ENCODE data around the gene MAP1S. TPM values are rescaled to one million over a fixed set of nuclear protein-coding genes. Genes with fewer than 3 reads are reported as not detected.

Gene MAP1S
- total RNA-seq, 4 donors from 2014 or later = 16.8 to 42.5 (median 26.4) TPM

DNA sequence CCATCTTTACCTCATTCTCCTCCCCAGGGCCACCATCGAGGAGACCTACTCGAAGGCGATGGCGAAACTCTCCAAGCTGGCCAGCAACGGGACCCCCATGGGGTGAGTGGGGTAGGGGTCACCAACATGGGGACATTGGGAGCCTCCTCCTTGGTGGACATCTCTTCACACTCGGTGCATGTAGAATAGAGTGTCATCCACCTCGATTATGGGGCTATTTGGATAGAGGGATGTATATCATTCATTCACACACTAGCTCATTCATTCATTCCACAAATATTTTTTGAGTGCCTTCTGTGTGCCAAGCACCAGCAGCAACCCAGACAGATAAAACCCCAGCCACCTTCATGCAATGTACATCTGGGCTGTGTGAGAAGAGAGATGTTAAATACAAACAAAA is 45.1 kb downstream of the MAP1S start:
- no peaks in the 10 kb centered on the region for H3K36me3 ChIP-seq
- H3K27ac ChIP-seq = no peak overlapping the region
- DNase-seq (ENCODE audit: low spot score in 2 of 2) = no peak
- WGBS = 89% methylated on average over 5 of the region's 7 CpGs
- no peak for TF ChIP-seq EP300 (IDR thresholded peaks at IDR 0.05)
- H3K27me3 ChIP-seq = no peaks in the 10 kb centered on the region
- H3K4me3 ChIP-seq = no peak overlapping the region
- H3K9me3 ChIP-seq = no peaks in the 10 kb centered on the region
- peaks cover 12% of the 10 kb centered on the region for H3K4me1 ChIP-seq

DNA sequence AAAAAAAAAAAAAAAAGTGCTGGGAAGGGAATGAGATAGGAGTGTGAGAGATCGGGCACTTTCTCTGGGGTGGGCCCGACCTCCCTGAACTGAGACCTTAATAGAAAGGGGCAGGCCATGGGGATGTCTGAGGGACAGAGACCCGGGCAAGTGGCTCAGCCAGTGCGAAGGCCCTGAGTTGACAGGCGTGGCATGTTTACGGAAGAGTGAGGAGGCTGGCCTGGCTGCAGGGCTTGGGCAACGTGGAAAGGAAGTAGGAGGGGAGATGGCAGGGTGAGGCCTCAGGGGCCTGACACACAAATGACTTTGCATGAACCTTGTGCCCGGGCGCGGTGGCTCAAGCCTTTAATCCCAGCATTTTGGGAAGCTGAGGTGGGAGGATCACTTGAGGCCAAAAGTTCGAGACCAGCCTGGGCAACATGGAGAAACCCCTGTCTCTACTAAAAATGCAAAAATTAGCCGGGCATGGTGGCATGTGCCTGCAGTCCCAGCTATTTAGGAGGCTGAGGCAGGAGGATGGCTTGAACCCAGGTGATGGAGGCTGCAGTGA is 45.9 kb downstream of the MAP1S start:
- no peak overlapping the region for H3K27ac ChIP-seq
- no peaks in the 10 kb centered on the region for H3K36me3 ChIP-seq
- no peaks in the 10 kb centered on the region for H3K9me3 ChIP-seq
- TF ChIP-seq POLR2AphosphoS5 (IDR thresholded peaks at IDR 0.05) (no peak), EP300 (IDR thresholded peaks at IDR 0.05) (no peak), POLR2A (IDR thresholded peaks at IDR 0.05) (no peak)
- TF ChIP-seq, protein P1, sequence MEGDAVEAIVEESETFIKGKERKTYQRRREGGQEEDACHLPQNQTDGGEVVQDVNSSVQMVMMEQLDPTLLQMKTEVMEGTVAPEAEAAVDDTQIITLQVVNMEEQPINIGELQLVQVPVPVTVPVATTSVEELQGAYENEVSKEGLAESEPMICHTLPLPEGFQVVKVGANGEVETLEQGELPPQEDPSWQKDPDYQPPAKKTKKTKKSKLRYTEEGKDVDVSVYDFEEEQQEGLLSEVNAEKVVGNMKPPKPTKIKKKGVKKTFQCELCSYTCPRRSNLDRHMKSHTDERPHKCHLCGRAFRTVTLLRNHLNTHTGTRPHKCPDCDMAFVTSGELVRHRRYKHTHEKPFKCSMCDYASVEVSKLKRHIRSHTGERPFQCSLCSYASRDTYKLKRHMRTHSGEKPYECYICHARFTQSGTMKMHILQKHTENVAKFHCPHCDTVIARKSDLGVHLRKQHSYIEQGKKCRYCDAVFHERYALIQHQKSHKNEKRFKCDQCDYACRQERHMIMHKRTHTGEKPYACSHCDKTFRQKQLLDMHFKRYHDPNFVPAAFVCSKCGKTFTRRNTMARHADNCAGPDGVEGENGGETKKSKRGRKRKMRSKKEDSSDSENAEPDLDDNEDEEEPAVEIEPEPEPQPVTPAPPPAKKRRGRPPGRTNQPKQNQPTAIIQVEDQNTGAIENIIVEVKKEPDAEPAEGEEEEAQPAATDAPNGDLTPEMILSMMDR (IDR thresholded peaks at IDR 0.05) = no peak
- 47% methylated on average over 12 of the region's 12 CpGs for WGBS
- no peak overlapping the region for H3K4me3 ChIP-seq
- H3K4me1 ChIP-seq = peaks cover 12% of the 10 kb centered on the region
- DNase-seq (ENCODE audit: low spot score in 2 of 2) = no peak
- H3K27me3 ChIP-seq = no peaks in the 10 kb centered on the region

DNA sequence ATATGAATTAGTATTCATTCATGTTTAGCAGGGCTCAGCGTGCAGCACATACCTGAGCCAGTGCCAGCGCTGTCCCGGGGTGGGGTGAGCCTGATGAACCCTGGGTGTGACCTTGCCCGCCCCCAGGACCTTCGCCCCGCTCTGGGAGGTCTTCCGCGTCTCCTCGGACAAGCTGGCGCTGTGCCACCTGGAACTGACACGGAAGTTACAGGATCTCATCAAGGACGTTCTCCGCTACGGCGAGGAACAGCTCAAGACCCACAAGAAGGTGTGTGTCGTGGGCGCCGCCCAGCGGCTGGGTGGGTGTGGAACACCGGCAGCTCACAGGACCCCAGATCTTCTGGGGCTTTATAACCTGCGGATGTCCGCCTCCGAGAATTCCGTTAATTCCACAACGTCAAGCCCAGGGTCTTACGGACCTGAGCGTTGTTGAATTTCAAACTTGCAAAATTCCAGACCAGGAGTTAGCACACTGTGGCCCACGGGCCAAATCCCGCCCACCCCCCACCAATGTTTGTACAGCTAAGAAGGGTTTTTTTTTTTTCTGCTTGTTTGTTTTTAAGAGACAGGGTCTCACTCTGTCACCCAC is 47.4 kb downstream of the MAP1S start:
- Histone ChIP-seq H3K27ac (no peak overlapping the region), H3K36me3 (no peaks in the 10 kb centered on the region), H3K4me1 (peaks cover 12% of the 10 kb centered on the region), H3K4me3 (no peak overlapping the region), H3K9me3 (no peaks in the 10 kb centered on the region), H3K27me3 (no peaks in the 10 kb centered on the region)
- no peak for TF ChIP-seq EP300 (IDR thresholded peaks at IDR 0.05)
- TF ChIP-seq, protein P1 (IDR thresholded peaks at IDR 0.05) = peak; percentile 43 to 67
- WGBS = 20% methylated on average over 11 of the region's 29 CpGs
- DNase-seq (ENCODE audit: low spot score in 2 of 2) = peak; percentile 78 to 90

DNA sequence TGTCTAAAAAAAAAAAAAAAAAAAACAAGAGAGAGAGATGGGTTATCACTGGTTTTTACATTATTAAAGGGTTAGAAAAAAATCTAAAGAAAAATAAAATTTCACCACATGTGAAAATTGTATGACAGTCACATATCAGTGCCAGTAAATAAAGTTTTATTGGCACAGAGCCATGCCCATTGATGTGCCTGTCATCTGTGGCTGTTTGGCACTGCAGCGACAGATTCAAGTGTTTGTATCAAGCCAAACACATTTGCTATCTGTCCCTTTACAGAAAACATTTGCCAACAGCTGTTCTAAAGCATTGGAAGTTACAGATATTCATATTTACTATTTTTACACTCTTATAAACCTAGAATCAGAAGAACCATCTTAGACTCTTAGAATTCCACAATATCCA is 48.3 kb downstream of the MAP1S start:
- DNase-seq (ENCODE audit: low spot score in 2 of 2) = no peak
- peaks cover 12% of the 10 kb centered on the region for H3K4me1 ChIP-seq
- WGBS = 33% methylated on average over 1 of the region's 1 CpG
- no peak overlapping the region for H3K27ac ChIP-seq
- H3K27me3 ChIP-seq = no peaks in the 10 kb centered on the region
- no peaks in the 10 kb centered on the region for H3K9me3 ChIP-seq
- TF ChIP-seq POLR2AphosphoS5 (IDR thresholded peaks at IDR 0.05) (no peak), EP300 (IDR thresholded peaks at IDR 0.05) (no peak), POLR2A (IDR thresholded peaks at IDR 0.05) (no peak)
- TF ChIP-seq, protein P1 (IDR thresholded peaks at IDR 0.05) = no peak
- H3K4me3 ChIP-seq = no peak overlapping the region
- H3K36me3 ChIP-seq = no peaks in the 10 kb centered on the region

DNA sequence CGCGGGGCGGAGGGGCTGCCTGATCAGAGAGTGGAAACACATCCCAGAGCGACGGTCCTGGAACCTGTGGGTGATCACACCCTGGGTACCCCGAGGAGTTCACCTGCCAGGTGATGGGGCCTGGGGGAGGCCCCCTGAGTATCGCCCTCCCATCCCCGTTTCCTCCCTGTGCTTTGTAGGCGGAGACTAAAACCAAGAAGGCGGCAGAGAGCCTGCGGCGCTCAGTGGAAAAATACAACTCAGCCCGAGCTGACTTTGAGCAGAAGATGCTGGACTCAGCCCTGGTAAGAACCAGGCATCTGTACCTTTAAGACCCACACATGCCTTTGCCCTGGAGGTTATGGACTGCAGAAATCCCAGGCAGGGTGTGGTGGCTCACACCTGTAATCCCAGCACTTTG is 51.3 kb downstream of the MAP1S start:
- H3K4me1 ChIP-seq = peaks cover 9% of the 10 kb centered on the region
- TF ChIP-seq, protein P1 (IDR thresholded peaks at IDR 0.05) = no peak
- TF ChIP-seq POLR2A (IDR thresholded peaks at IDR 0.05) (no peak), EP300 (IDR thresholded peaks at IDR 0.05) (no peak), POLR2AphosphoS5 (IDR thresholded peaks at IDR 0.05) (no peak)
- no peak overlapping the region for H3K27ac ChIP-seq
- H3K36me3 ChIP-seq = no peaks in the 10 kb centered on the region
- 82% methylated on average over 11 of the region's 13 CpGs for WGBS
- no peak overlapping the region for H3K4me3 ChIP-seq
- DNase-seq (ENCODE audit: low spot score in 2 of 2) = no peak
- no peaks in the 10 kb centered on the region for H3K9me3 ChIP-seq
- no peaks in the 10 kb centered on the region for H3K27me3 ChIP-seq

DNA sequence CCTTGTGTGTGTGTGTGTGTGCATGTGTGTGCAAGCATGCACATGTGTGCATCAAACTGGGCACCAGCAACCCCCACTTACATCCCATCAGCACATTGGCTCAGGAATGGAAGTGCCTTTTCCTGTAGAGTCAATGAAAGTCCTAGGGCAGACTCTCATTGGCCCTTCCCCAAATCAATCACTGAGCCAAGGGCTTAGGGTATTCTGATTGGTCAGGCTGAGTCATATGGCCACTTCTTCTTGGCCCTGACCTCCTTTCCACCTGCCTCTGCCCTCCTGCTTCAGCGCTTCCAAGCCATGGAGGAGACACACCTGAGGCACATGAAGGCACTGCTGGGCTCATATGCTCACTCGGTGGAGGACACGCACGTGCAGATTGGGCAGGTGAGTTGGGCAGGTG is 52.9 kb downstream of the MAP1S start:
- Histone ChIP-seq H3K36me3 (no peaks in the 10 kb centered on the region), H3K27me3 (peaks cover 5% of the 10 kb centered on the region), H3K27ac (no peak overlapping the region), H3K4me1 (no peaks in the 10 kb centered on the region), H3K9me3 (no peaks in the 10 kb centered on the region), H3K4me3 (no peak overlapping the region)
- DNase-seq (ENCODE audit: low spot score in 2 of 2) = no peak
- no peak for TF ChIP-seq EP300 (IDR thresholded peaks at IDR 0.05)
- TF ChIP-seq POLR2AphosphoS5 (IDR thresholded peaks at IDR 0.05) = no peak
- TF ChIP-seq, protein P1 (IDR thresholded peaks at IDR 0.05) = no peak
- TF ChIP-seq POLR2A (IDR thresholded peaks at IDR 0.05) = no peak
- 96% methylated on average over 4 of the region's 4 CpGs for WGBS
